Mucosa of descending colon (tissue), 3 donors: ENCODE results near the gene NUCB1. TPM values are rescaled to one million over a fixed set of nuclear protein-coding genes. Genes with fewer than 3 reads are reported as not detected.
A peak's percentile ranks its signal among the peaks of the same experiment; 100 is the strongest.

Experiments used
- ATAC-seq: fragments of 200-7000 bp; cut with Tn5 transposase; one replicate; pipeline ENCODE4 v1.9.1; 2020; ENCODE audit warnings: mild to moderate bottlenecking, moderate library complexity
- DNase-seq, 3 donors: peaks; one replicate each; pipeline ENCODE4 v3.0.0-alpha.2; 2020
- H3K36me3 ChIP-seq: fragments of 200-600 bp; one replicate; pipeline ENCODE4 v1.8.0; 2021; ENCODE audit warnings: low read depth, mild to moderate bottlenecking
- H3K4me1 ChIP-seq: fragments of 200-600 bp; one replicate; pipeline ENCODE4 v1.8.0; 2021; ENCODE audit warnings: low read depth, mild to moderate bottlenecking
- H3K4me3 ChIP-seq: fragments of 200-600 bp; one replicate; pipeline ENCODE4 v1.8.0; 2021; ENCODE audit warnings: mild to moderate bottlenecking
- H3K9me3 ChIP-seq: fragments of 200-600 bp; one replicate; pipeline ENCODE4 v1.8.0; 2021; ENCODE audit warnings: mild to moderate bottlenecking
- CTCF ChIP-seq: fragments of 200-600 bp; IDR thresholded peaks from one replicate; pipeline ENCODE4 v1.8.0; 2022; ENCODE audit warnings: antibody characterized with exemption, mild to moderate bottlenecking
- intact Hi-C, 2 donors: fragments of 100-400 bp; cut with DNase I in 1 of 2; cut with micrococcal nuclease in 1 of 2; formaldehyde crosslinking; loops; one replicate each; pipeline versions ENCODE4 v1.11.0 to v1.11.1; 2022; cut with DNase I, micrococcal nuclease
- total RNA-seq, 3 donors: library from RNA; stranded (reverse); fragmentation: NEBNext Ultra II Directional in 2 of 3; extraction: Animal tissue kit (Norgen Biotek cat#: 25700) in 2 of 3; gene quantifications; one replicate each; pipeline versions ENCODE4 v1.2.1 to v1.2.4, GENCODE V29; 2021 to 2023
- donor health status: DM: no; HTN: no; CAD: no; lungs with moderate emphysema.
- donor health status: DM: no; HTN: no; CAD: no.
- donor health status: DM: no; HTN: yes; CAD: no.

NUCB1 gene
- total RNA-seq, 3 donors from 2014 or later: 171 to 219 (median 205) TPM

GRCh38 chr19:48858984-48859710 is 41.0 kb upstream of the NUCB1 start:
- intact Hi-C loops: no loop called here
- DNase-seq (peak; percentile 55 to 83 (median 78)), ATAC-seq (peak; percentile 80)
- Histone ChIP-seq H3K9me3 (no peaks in the 10 kb centered on the region), H3K4me1 (no peaks in the 10 kb centered on the region), H3K4me3 (no peak overlapping the region), H3K36me3 (no peaks in the 10 kb centered on the region)
- no peak for TF ChIP-seq CTCF

GRCh38 chr19:48859711-48860572 is 40.2 kb upstream of the NUCB1 start:
- Histone ChIP-seq H3K36me3 (no peaks in the 10 kb centered on the region), H3K4me3 (no peak overlapping the region), H3K9me3 (no peaks in the 10 kb centered on the region), H3K4me1 (no peaks in the 10 kb centered on the region)
- ATAC-seq: peak; percentile 74
- intact Hi-C loops: no loop called here
- TF ChIP-seq CTCF: no peak
- peak in 1 of 3 donors; percentile 60 for DNase-seq

- Histone ChIP-seq H3K9me3 (no peaks in the 10 kb centered on the region), H3K36me3 (no peaks in the 10 kb centered on the region), H3K4me3 (no peak overlapping the region), H3K4me1 (no peaks in the 10 kb centered on the region)
- no peak for DNase-seq
- TF ChIP-seq CTCF: no peak
- ATAC-seq: no peak
- intact Hi-C loops: no loop called here
These were observed 38.8 kb upstream of the NUCB1 start for GRCh38 chr19:48861313-48861712.

- ATAC-seq (no peak), DNase-seq (no peak)
- Histone ChIP-seq H3K9me3 (no peaks in the 10 kb centered on the region), H3K4me1 (peaks cover 6% of the 10 kb centered on the region), H3K4me3 (no peak overlapping the region), H3K36me3 (no peaks in the 10 kb centered on the region)
- intact Hi-C loops: no loop called here
- TF ChIP-seq CTCF: no peak
These were observed 37.3 kb upstream of the NUCB1 start for GRCh38 chr19:48862827-48863226.

GRCh38 chr19:48866692-48867091 is 33.4 kb upstream of the NUCB1 start:
- intact Hi-C loops: no loop called here
- Histone ChIP-seq H3K9me3 (no peaks in the 10 kb centered on the region), H3K36me3 (no peaks in the 10 kb centered on the region), H3K4me1 (peaks cover 6% of the 10 kb centered on the region), H3K4me3 (no peak overlapping the region)
- ATAC-seq (no peak), DNase-seq (no peak)
- TF ChIP-seq CTCF: no peak
